ENCODE results near the gene SNX25. TPM values are rescaled to one million over a fixed set of nuclear protein-coding genes. Genes with fewer than 3 reads are reported as not detected.

SNX25 gene
- total RNA-seq, 6 donors from 2014 or later: 62.9 to 178 (median 123) TPM

DNA sequence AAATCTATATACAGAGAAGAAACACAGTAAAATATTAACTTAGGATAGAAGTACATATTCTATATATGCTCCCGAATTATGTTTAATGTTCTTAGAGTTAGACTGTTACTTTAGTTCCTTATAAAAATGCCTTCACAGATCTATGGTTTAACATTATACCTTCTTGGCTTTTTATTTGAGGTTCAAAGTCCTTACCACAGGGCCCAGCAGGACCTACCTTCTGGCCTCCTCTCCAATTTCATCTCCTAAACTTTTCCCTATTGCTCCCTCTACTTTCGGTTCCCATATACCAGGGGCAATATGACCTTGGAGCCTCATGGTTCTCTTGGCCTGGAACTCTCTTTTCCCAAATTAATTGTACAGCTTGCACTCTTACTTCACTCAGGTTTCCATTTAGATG lies 199.0 kb downstream of the SNX25 start:
- no peak overlapping the region for H3K4me3 ChIP-seq
- no peaks in the 10 kb centered on the region for H3K9me3 ChIP-seq
- no peak overlapping the region for H3K27ac ChIP-seq
- no peaks in the 10 kb centered on the region for H3K4me1 ChIP-seq
- DNase-seq (no peak), ATAC-seq (ENCODE audit: low FRiP score in 2 of 2) (no peak)
- 96 to 100% methylated on average over 2 of the region's 2 CpGs for WGBS, 2 donors
- H3K27me3 ChIP-seq: no peaks in the 10 kb centered on the region
- H3K36me3 ChIP-seq: peaks cover 0 to 66% (median 27%) of the 10 kb centered on the region in 4 donors
- TF ChIP-seq, protein P1, sequence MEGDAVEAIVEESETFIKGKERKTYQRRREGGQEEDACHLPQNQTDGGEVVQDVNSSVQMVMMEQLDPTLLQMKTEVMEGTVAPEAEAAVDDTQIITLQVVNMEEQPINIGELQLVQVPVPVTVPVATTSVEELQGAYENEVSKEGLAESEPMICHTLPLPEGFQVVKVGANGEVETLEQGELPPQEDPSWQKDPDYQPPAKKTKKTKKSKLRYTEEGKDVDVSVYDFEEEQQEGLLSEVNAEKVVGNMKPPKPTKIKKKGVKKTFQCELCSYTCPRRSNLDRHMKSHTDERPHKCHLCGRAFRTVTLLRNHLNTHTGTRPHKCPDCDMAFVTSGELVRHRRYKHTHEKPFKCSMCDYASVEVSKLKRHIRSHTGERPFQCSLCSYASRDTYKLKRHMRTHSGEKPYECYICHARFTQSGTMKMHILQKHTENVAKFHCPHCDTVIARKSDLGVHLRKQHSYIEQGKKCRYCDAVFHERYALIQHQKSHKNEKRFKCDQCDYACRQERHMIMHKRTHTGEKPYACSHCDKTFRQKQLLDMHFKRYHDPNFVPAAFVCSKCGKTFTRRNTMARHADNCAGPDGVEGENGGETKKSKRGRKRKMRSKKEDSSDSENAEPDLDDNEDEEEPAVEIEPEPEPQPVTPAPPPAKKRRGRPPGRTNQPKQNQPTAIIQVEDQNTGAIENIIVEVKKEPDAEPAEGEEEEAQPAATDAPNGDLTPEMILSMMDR (IDR thresholded peaks at IDR 0.05): no peak
- TF ChIP-seq EP300 (IDR thresholded peaks at IDR 0.05): no peak
- no peak for TF ChIP-seq POLR2AphosphoS5 (IDR thresholded peaks at IDR 0.05)
- no peak for TF ChIP-seq POLR2A (IDR thresholded peaks at IDR 0.05)

DNA sequence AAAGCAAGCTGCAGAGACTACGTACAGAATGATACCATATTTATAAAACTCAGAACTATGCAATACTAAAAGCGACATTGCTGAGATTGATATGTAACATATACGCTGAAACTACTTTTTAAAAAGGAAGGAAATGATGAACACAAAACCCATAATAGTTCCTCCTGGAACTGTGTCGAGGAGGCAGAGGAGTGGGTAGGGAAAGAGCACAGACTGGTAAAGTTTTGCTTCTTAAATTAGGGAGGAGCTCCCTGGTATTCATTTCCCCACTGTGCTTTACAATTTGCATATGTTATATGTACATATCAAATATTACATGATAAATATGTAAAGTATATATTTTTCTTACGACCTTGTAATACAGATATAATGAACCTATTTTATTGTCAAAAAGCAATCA lies 202.5 kb downstream of the SNX25 start:
- no peak overlapping the region for H3K27ac ChIP-seq
- H3K36me3 ChIP-seq: peaks cover 0 to 71% (median 17%) of the 10 kb centered on the region in 4 donors
- H3K4me1 ChIP-seq: no peaks in the 10 kb centered on the region
- no peak for DNase-seq
- H3K27me3 ChIP-seq: no peaks in the 10 kb centered on the region
- H3K4me3 ChIP-seq: no peak overlapping the region
- WGBS, 2 donors: 71% methylated on average over 5 of the region's 5 CpGs
- no peaks in the 10 kb centered on the region for H3K9me3 ChIP-seq
- peak in 1 of 2 donors; percentile 61 for ATAC-seq (ENCODE audit: low FRiP score in 2 of 2)
- TF ChIP-seq EP300 (IDR thresholded peaks at IDR 0.05): no peak
- TF ChIP-seq, protein P1 (IDR thresholded peaks at IDR 0.05): no peak
- TF ChIP-seq POLR2AphosphoS5 (IDR thresholded peaks at IDR 0.05): no peak
- TF ChIP-seq POLR2A (IDR thresholded peaks at IDR 0.05): no peak

DNA sequence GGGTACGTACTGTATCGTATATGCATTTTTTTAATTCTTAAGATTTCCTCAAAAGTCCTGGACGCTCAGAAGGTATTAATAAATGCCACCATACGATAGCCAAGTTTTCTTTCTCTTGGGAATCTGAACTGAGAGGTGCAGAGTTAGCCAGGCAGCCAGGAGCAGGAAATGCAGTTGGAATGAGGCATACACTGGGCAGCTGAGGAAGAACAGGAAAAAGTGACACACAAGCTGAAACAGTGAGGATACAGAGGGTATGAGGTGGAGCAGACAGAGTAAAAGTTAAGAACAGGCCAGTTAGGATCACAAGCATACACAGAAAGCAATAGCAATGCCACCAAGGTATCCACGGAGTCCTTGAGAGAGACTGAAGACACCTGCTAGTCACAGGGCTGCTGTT lies 203.0 kb downstream of the SNX25 start:
- H3K36me3 ChIP-seq: peaks cover 0 to 76% (median 19%) of the 10 kb centered on the region in 4 donors
- DNase-seq (no peak), ATAC-seq (ENCODE audit: low FRiP score in 2 of 2) (peak in 1 of 2 donors; percentile 30)
- H3K9me3 ChIP-seq: no peaks in the 10 kb centered on the region
- no peak overlapping the region for H3K4me3 ChIP-seq
- TF ChIP-seq, protein P1 (IDR thresholded peaks at IDR 0.05): no peak
- TF ChIP-seq POLR2A (IDR thresholded peaks at IDR 0.05): no peak
- no peak for TF ChIP-seq EP300 (IDR thresholded peaks at IDR 0.05)
- TF ChIP-seq POLR2AphosphoS5 (IDR thresholded peaks at IDR 0.05): no peak
- H3K4me1 ChIP-seq: no peaks in the 10 kb centered on the region
- H3K27ac ChIP-seq: peak overlapping the region in 1 of 4 donors; percentile 26
- WGBS, 2 donors: 85 to 89% methylated on average over 5 of the region's 5 CpGs
- H3K27me3 ChIP-seq: no peaks in the 10 kb centered on the region

Other genes with a start within 250 kb of the SNX25 start
- gene HELT, start 191.1 kb upstream of the SNX25 start, total RNA-seq: 1 to 10 TPM in 2 of 6 donors, not detected in 4; 1.3 to 1.6 TPM
- 10 to 100 TPM; 11.5 to 46.1 (median 30.1) TPM for gene SLC25A4, start 66.3 kb upstream of the SNX25 start, total RNA-seq
- gene CFAP97, start 5.6 kb upstream of the SNX25 start, total RNA-seq: 10 to 100 TPM; 12.3 to 42.9 (median 24.0) TPM
- gene LRP2BP, start 186.3 kb downstream of the SNX25 start, total RNA-seq: 1 to 10 TPM in 4 of 6 donors, under 1 TPM in 2; 0.40 to 4.7 (median 1.3) TPM
- 10 to 100 TPM in 3 of 6 donors, 1 to 10 TPM in 3; 4.4 to 17.4 (median 10.4) TPM for gene ANKRD37, start 187.2 kb downstream of the SNX25 start, total RNA-seq
- gene UFSP2, start 216.4 kb downstream of the SNX25 start, total RNA-seq: 10 to 100 TPM; 14.1 to 44.0 (median 25.7) TPM